B cell (primary cell): ENCODE data around the gene REELD1.

Source experiments
- EZH2 ChIP-seq: IDR thresholded peaks from 2 replicates; pipeline ENCODE4 v1.6.1; 2012; ENCODE audit warnings: borderline replicate concordance, low read depth, mild to moderate bottlenecking, moderate library complexity, low read length; ENCODE audit not compliant: insufficient read depth, poor library complexity, severe bottlenecking
- TF ChIP-seq, protein P1 (sequence below): fragments of 200-600 bp; IDR thresholded peaks from one replicate; pipeline ENCODE4 v1.8.0; 2022; ENCODE audit warnings: antibody characterized with exemption, mild to moderate bottlenecking

DNA sequence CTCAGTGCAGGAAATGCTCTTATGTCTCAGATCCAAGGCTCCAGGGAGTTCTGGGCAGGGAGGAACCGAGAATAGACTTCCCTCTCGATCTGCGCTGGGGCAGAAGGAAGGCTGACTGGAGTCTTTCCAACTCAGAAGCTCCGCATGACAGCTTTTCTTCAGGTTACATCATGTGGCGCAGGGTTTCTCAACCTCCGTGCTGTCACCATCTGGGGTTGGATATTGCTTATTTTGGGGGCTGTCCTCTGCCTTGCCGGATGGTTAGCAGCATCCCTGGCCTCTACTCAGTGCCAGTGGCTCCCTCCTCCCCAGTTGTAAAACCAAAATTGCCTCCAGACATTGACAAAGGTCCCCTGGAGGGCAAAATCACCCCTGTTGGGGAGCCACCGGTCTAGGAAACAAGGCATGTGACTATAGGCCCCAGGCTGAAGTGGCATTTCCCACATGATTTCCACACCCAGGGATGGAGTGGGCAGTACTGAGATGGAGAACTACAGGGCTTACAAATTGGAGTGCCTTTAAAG lies 21.4 kb downstream of the REELD1 start:
- TF ChIP-seq, protein P1, sequence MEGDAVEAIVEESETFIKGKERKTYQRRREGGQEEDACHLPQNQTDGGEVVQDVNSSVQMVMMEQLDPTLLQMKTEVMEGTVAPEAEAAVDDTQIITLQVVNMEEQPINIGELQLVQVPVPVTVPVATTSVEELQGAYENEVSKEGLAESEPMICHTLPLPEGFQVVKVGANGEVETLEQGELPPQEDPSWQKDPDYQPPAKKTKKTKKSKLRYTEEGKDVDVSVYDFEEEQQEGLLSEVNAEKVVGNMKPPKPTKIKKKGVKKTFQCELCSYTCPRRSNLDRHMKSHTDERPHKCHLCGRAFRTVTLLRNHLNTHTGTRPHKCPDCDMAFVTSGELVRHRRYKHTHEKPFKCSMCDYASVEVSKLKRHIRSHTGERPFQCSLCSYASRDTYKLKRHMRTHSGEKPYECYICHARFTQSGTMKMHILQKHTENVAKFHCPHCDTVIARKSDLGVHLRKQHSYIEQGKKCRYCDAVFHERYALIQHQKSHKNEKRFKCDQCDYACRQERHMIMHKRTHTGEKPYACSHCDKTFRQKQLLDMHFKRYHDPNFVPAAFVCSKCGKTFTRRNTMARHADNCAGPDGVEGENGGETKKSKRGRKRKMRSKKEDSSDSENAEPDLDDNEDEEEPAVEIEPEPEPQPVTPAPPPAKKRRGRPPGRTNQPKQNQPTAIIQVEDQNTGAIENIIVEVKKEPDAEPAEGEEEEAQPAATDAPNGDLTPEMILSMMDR, result no peak
- no peak for TF ChIP-seq EZH2
